CD1c-positive myeloid dendritic cell (primary cell): Measurements from ENCODE around the gene NUS1.
"Not testable (repeated sequence)": the region's sequence is repeated elsewhere in the genome, so short reads cannot be mapped to it uniquely, and the experiment has no call there.

Experiments used
- DNase-seq: peaks from one replicate; pipeline ENCODE4 v3.0.0-alpha.2; 2016; ENCODE audit errors: extremely low spot score

The NUS1 gene

DNA sequence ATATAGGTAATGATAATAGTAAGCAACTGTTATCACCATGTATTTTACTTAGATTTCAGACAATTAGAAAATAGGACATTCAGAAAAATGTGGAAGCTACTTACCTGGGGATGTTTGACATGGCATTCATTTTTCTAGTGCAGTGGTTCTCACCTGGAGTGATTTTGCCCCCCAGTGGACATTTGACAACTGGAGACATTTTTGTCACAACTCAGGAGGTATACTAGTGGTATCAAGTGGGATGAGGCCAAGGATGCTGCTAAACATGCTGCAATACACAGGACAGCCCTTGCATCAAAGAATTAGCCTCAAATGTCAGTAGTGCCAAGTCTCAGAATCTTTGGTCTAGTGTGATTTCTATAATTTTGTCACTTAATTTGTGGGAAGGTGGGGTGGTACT, 36.1 kb downstream of the NUS1 start:
- DNase-seq = no peak

- no peak for DNase-seq
Measured at GRCh38 chr6:117718895-117719294, 43.6 kb downstream of the NUS1 start.

- not testable (repeated sequence) for DNase-seq
Measured at GRCh38 chr6:117721520-117721919, 46.3 kb downstream of the NUS1 start.

DNA sequence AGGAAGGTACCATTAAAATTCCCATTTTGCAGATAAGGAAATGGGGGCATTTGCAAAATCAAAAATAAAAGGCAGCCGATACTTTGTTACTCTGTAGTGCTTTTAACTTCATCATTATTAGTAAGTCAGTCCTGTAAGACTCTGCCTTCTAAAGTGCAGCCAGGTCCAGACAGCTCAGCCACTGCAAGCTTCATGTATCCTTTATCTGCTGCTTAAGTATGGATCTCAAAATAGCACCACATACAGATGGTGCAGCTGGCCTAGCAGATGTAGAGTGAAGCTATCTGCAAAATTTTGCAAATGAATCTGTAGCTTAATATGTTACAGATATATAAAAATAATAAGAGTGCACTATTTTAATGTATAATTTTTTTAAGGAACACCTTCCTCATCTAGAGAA, 53.4 kb downstream of the NUS1 start:
- DNase-seq = no peak

DNA sequence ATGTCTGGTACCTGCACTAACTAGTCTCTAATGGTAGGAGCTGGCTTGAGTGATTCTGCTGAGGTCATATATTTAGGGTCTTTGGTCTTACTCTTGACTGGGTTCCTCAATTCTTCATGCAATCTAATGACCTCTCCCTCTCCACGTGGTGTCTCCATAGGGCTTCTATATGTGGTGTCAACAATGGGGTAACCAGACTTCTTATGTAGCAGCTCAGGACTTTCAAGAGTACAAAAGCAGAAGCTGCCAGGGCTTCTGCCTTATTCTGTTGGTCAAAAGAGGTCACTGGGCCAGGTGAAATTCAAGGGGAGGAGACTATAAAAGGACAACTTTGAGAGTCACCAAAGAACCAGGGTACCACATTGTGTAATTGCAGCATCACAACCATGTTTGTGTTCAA, 54.3 kb downstream of the NUS1 start:
- no peak for DNase-seq

DNA sequence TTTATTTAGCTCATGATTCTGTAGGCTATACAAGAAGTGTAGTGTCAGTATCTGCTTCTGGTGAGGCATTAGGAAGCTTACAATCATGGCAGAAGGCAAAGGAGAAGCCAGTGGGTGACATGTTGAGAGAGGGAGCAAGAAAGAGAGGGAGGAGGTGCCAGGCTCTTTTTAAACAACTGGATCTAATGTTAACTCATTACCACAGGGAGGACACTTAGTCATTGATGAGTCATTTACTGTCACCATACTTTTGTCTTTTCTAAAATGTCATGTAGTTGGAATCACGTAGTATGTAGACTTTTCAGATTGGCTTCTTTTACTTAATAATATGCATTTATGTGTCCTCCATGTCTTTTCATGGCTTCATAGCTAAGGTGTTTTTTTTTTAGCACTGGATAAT, 58.1 kb downstream of the NUS1 start:
- DNase-seq = no peak

DNA sequence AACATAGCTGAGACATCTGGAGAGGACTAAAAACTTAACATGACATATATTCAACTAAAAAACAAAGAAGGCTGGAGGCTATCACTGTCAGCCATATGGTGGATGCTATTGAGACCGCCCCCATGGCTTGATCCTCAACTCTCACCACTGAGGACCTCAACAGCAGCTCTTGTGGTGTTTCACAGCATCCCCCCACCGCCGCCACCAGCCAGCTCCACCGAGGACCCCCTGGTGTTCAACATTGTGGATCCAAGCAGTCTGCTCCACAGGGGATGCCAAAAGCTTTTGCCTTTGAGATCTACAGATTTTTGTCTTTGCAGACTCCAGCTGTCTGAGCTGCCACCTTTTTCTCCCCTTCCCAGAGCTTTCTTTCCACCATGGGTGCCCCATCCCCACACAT, 64.6 kb downstream of the NUS1 start:
- DNase-seq = no peak

DNA sequence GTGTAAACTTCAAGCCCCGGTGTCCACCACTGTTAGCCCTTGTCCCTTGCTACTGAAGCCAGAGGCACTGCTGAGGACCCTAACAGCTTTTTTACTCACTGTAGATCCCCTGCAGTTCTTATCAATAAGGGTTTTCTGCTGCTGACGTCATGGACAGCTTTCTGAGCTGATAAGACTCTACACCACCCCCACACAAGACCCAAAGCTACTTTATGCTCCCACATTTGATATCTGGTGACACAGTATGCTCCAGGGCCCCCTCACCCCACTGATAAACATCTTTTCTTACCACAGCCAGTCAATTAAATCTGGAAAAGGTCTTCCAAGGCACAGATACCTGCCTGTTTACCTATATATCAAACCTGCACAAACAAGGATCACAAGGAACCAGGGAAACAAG, 65.3 kb downstream of the NUS1 start:
- DNase-seq = no peak

DNA sequence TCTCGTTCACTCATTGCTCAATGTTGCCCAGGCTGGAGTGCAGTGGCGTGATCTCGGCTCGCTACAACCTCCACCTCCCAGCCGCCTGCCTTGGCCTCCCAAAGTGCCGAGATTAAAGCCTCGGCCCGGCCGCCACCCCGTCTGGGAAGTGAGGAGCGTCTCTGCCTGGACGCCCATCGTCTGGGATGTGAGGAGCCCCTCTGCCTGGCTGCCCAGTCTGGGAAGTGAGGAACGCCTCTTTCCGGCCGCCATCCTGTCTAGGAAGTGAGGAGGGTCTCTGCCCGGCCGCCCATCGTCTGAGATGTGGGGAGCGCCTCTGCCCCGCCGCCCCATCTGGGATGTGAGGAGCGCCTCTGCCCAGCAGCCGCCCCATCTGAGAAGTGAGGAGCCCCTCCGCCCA, 75.4 kb downstream of the NUS1 start:
- DNase-seq = not testable (repeated sequence)
